Choroid plexus epithelial cell (primary cell): ENCODE measurements around the gene GALK2.
A peak's percentile ranks its signal among the peaks of the same experiment; 100 is the strongest.

ENCODE experiments used
- DNase-seq: peaks from one replicate; pipeline ENCODE4 v3.0.0-alpha.2; 2010; ENCODE audit warnings: low read depth
- H3K4me3 ChIP-seq: 2 replicates; pipeline ENCODE4 v1.5.1; 2011; ENCODE audit warnings: low read depth, mild to moderate bottlenecking, control low read depth, low read length, moderate library complexity
- TF ChIP-seq, protein P1 (sequence below): conservative IDR thresholded peaks from 2 replicates; pipeline ENCODE4 v1.5.1; 2011; ENCODE audit warnings: low read depth, mild to moderate bottlenecking, control low read depth, inconsistent platforms, low read length, moderate library complexity

The GALK2 gene

DNA sequence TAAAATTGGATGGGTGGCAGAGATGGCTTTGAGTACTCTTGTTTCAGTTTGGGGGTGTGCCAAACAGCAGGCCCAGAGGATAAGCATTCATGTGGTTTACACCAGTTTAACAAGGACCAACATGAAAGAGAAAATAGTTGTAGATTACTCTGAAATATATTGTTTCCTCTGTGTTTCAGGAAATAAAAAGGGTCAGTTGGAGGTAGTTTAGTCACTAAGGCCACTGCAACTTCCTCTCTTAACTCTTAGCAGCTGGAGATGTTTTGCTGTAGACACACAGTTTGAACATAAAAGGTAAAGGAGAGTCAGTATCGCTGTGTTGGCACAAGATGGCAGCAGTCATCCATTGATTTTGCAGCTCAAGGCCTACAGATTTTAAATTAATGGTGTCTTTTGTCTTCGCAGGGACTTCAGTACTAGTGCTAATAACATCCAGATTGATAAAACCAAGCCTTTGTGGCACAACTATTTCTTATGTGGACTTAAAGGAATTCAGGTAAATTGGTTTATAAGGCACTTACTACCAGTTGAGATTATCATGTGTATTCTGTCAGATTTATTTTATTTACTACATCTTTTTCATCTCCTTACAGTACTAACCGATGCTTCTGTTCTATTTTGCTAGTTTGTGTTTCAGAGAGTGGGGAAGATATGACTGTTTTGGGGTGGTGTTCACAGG, 65.5 kb downstream of the GALK2 start:
- TF ChIP-seq, protein P1, sequence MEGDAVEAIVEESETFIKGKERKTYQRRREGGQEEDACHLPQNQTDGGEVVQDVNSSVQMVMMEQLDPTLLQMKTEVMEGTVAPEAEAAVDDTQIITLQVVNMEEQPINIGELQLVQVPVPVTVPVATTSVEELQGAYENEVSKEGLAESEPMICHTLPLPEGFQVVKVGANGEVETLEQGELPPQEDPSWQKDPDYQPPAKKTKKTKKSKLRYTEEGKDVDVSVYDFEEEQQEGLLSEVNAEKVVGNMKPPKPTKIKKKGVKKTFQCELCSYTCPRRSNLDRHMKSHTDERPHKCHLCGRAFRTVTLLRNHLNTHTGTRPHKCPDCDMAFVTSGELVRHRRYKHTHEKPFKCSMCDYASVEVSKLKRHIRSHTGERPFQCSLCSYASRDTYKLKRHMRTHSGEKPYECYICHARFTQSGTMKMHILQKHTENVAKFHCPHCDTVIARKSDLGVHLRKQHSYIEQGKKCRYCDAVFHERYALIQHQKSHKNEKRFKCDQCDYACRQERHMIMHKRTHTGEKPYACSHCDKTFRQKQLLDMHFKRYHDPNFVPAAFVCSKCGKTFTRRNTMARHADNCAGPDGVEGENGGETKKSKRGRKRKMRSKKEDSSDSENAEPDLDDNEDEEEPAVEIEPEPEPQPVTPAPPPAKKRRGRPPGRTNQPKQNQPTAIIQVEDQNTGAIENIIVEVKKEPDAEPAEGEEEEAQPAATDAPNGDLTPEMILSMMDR, result peak; percentile 87
- H3K4me3 ChIP-seq, result no peak overlapping the region
- peak; percentile 92 for DNase-seq

DNA sequence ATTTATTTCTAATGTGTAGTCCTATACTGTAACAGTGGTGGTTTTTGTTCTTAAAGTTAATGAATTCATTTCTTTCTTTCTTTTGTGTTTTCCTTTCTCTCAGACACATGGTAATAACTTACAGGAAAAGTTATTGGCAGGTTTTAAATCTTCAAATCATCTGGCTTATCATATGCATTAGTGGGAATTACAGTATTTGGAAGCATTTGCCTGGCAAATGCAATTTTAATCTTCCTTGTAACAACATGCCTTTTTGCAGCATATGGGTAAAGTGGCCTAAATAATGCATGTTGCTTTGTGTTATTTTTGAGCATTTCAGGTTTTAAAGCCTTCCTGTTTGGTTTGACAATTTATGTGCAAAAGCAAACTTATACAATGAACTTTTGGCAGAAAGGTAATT, 66.8 kb downstream of the GALK2 start:
- no peak overlapping the region for H3K4me3 ChIP-seq
- TF ChIP-seq, protein P1, result no peak
- DNase-seq, result no peak

DNA sequence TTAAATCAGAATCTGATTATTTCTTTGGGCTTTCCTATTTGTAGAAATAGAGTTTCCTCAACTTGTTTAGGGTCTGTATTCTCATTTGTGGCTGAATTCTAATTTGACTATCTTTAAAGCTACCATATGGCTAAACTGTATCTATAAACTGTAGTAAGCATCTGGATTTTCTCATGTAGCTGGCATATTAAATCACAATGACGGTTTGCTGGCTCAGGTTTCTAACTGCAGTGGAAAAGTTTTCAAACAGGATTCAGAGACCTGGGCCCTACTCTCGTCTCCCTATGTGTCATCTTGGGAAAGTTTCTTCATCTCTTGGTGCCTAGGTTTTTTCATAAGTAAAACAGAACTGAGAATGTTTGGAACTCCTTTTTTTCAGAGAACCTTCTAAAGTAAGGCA, 68.3 kb downstream of the GALK2 start:
- DNase-seq, result peak; percentile 77
- H3K4me3 ChIP-seq, result no peak overlapping the region
- TF ChIP-seq, protein P1, result no peak

DNA sequence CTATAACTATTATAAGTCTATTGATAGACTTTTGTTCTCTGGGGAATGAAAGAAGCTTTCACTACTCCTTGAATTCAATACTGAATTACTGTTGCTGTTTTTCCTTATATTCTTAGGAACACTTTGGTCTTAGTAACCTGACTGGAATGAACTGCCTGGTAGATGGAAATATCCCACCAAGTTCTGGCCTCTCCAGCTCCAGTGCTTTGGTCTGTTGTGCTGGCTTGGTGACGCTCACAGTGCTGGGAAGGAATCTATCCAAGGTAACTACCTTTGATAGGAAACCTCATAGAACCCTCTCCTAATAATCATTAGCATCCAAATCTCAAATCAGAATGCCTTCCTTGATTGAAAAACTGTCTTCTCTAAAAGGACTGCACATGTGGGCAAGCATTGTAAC, 69.1 kb downstream of the GALK2 start:
- TF ChIP-seq, protein P1, result no peak
- no peak for DNase-seq
- H3K4me3 ChIP-seq, result no peak overlapping the region

DNA sequence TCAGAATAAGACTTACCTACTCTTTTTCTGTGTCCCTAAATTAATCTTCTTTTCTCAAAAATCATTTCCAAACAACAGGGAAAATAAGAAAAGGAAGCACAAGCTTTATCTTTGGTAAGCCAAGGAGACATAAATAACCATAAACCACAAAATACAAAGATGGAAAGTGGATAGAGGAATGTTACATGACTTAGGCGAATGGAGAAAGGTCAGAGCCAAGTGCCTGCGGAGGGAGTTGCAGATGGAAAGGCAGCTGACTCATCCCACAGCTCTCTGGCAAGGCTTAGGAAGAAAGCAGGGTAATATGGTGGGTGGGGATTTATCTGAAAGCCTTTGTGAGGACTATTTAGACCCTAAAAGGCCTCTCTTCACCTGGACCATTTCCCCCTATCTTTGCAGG, 72.8 kb downstream of the GALK2 start:
- peak; percentile 91 for DNase-seq
- no peak overlapping the region for H3K4me3 ChIP-seq

DNA sequence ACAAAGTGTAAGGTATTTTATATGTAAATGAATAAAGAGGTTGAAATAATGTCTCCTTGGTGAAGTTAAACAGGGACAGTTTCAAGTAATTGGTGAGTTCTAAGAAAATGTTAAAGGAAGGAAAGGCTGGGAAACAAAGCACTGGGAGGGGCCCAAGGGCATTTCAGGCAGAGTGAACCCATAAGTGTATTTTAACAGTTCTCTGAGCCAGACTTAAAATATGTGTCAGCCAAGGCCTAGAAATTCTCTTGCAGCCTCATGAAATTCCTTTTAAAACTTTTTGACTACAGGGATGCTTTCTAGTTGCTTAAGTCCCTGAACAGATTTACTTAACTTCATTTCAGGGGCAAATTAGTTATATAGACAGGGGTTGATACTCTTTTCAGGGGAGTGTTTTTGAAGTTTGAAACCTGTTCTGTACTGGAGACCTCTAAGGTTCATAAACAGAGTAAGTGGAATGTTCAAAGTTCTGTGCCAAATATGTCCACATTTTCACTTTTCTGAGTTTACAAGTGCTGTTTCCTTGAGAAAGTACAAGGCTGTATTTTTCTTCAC, 77.6 kb downstream of the GALK2 start:
- H3K4me3 ChIP-seq, result no peak overlapping the region
- DNase-seq, result peak; percentile 77
- TF ChIP-seq, protein P1, result no peak

More for the DNA sequence above, 72.8 kb downstream of the GALK2 start:
- TF ChIP-seq, protein P1, result no peak

DNA sequence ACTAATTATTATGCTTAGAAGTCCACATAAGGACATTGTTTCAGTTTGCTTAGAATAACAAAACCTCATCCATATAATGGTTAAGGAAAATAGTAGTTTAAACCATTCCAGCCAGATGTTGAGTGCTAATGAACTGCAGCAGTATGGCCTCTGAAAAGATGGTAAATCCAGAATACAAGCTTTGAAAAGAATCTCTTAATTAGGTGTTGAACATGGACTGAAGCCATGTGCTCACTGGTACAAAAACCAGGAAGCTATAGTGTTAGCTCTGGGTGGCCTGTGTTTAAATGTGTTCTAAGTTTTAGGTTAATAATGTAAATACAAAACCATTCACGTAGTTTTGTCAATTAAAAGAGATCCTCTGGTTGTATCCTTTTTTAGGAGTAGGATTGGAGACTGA, 78.2 kb downstream of the GALK2 start:
- no peak overlapping the region for H3K4me3 ChIP-seq
- TF ChIP-seq, protein P1, result no peak
- DNase-seq, result no peak
